ENCODE measurements around the gene LIX1. TPM values are rescaled to one million over a fixed set of nuclear protein-coding genes. Genes with fewer than 3 reads are reported as not detected.
"Not testable (repeated sequence)": the region's sequence is repeated elsewhere in the genome, so short reads cannot be mapped to it uniquely, and the experiment has no call there.

Gene LIX1
- total RNA-seq, 1 donor from 2014 or later, result 164 TPM

GRCh38 chr5:97183100-97183929 is 40.9 kb upstream of the LIX1 start, which contains the start of gene RIOK2:
RIOK2 (minus strand) TSS chr5:97183247; CDS start chr5:97183191, 56 bp downstream.
- Mint-ChIP-seq H3K27me3 (ENCODE audit: insufficient read depth, low read depth) (peaks cover 5% of the 10 kb centered on the region), H3K27ac (peak within 1 kb of the TSS; percentile 100), H3K4me1 (peaks cover 18% of the 10 kb centered on the region), H3K4me3 (peak within 1 kb of the TSS; percentile 96), H3K36me3 (peaks cover 18% of the 10 kb centered on the region), H3K9me3 (peaks cover 4% of the 10 kb centered on the region)
- no peak for TF ChIP-seq CTCF (IDR thresholded peaks at IDR 0.05)
- no peak for TF ChIP-seq EZH2 (IDR thresholded peaks at IDR 0.05)
- TF ChIP-seq EZH2phosphoT487 (IDR thresholded peaks at IDR 0.05), result no peak
- H3K79me2 ChIP-seq (ENCODE audit: low read depth), result peaks cover 43% of the 10 kb centered on the region
- H3K4me3 ChIP-seq, result peak within 1 kb of the TSS; percentile 94
- no peaks in the 10 kb centered on the region for H3K36me3 ChIP-seq
- peaks cover 9% of the 10 kb centered on the region for H3K4me1 ChIP-seq
- H3F3A ChIP-seq (ENCODE audit: low read depth), result no peaks in the 10 kb centered on the region
- H3K9ac ChIP-seq, result peak within 1 kb of the TSS; percentile 78
- H3K27me3 ChIP-seq, result peaks cover 7% of the 10 kb centered on the region
- H4K20me1 ChIP-seq (ENCODE audit: low read depth), result no peaks in the 10 kb centered on the region
- H3K9me3 ChIP-seq (ENCODE audit: low read depth), result no peaks in the 10 kb centered on the region
- peak; percentile 96 for DNase-seq (ENCODE audit: low spot score)
- H3K27ac ChIP-seq, result peak within 1 kb of the TSS; percentile 96
- peak within 1 kb of the TSS; percentile 99 for H3K4me2 ChIP-seq
- peak within 1 kb of the TSS; percentile 95 for H2AFZ ChIP-seq (replicated peaks)

GRCh38 chr5:97182571-97183099 is 40.2 kb upstream of the LIX1 start:
- Histone ChIP-seq H3K9ac (peak overlapping the region; percentile 78), H2AFZ (replicated peaks) (peak overlapping the region; percentile 95), H3K27me3 (peaks cover 7% of the 10 kb centered on the region), H3K4me1 (peaks cover 9% of the 10 kb centered on the region), H3K36me3 (peaks cover 3% of the 10 kb centered on the region), H3F3A (ENCODE audit: low read depth) (no peaks in the 10 kb centered on the region), H3K27ac (peak overlapping the region; percentile 96), H3K4me2 (peak overlapping the region; percentile 99), H3K9me3 (ENCODE audit: low read depth) (no peaks in the 10 kb centered on the region), H3K79me2 (ENCODE audit: low read depth) (peaks cover 43% of the 10 kb centered on the region), H3K4me3 (peak overlapping the region; percentile 94), H4K20me1 (ENCODE audit: low read depth) (no peaks in the 10 kb centered on the region)
- H3K27ac Mint-ChIP-seq, result peak overlapping the region; percentile 100
- peaks cover 5% of the 10 kb centered on the region for H3K27me3 Mint-ChIP-seq (ENCODE audit: insufficient read depth, low read depth)
- peak overlapping the region; percentile 96 for H3K4me3 Mint-ChIP-seq
- H3K36me3 Mint-ChIP-seq, result peaks cover 22% of the 10 kb centered on the region
- H3K4me1 Mint-ChIP-seq, result peaks cover 18% of the 10 kb centered on the region
- no peak for DNase-seq (ENCODE audit: low spot score)
- peaks cover 3% of the 10 kb centered on the region for H3K9me3 Mint-ChIP-seq
- TF ChIP-seq EZH2 (IDR thresholded peaks at IDR 0.05) (no peak), EZH2phosphoT487 (IDR thresholded peaks at IDR 0.05) (no peak), CTCF (IDR thresholded peaks at IDR 0.05) (no peak)

DNA sequence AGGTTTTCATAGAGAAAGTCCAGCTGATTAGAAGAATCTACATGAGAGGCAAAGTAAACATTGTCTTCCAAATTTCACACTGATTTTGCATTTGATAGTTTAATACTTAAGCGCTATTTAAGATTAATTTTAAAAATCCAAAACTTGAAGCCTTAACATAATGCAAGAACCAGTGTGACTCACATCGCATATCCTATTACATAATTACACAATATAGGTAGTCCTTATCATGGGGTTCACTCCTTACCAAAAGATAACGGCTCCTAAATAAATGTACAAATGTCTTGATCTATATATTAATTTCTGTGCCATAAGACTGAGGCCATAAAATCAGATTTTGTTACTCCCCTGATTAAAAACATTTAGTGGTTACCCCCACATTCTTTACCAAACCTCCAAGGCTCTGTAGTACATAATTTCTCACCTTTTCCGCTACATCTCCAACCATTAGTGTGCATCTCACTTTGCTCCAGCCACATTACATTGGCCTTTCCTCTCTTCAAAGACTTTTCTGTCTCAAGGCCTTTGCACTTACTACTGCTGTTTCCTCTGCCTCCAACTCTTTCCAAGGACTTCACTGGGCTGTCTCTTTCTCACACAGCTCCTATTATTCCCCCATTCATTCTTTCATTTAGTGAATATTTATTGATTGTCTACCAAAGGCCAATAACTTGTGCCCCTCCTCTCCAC is 39.6 kb upstream of the LIX1 start:
- peak overlapping the region; percentile 95 for H2AFZ ChIP-seq (replicated peaks)
- Mint-ChIP-seq H3K36me3 (peaks cover 23% of the 10 kb centered on the region), H3K4me1 (peaks cover 18% of the 10 kb centered on the region), H3K27ac (peak overlapping the region; percentile 4), H3K9me3 (peaks cover 3% of the 10 kb centered on the region), H3K4me3 (peak overlapping the region; percentile 96), H3K27me3 (ENCODE audit: insufficient read depth, low read depth) (peaks cover 5% of the 10 kb centered on the region)
- peaks cover 9% of the 10 kb centered on the region for H3K36me3 ChIP-seq
- H4K20me1 ChIP-seq (ENCODE audit: low read depth), result no peaks in the 10 kb centered on the region
- H3K9ac ChIP-seq, result peak overlapping the region; percentile 78
- TF ChIP-seq EZH2phosphoT487 (IDR thresholded peaks at IDR 0.05), result no peak
- no peak for TF ChIP-seq EZH2 (IDR thresholded peaks at IDR 0.05)
- TF ChIP-seq CTCF (IDR thresholded peaks at IDR 0.05), result no peak
- peaks cover 7% of the 10 kb centered on the region for H3K27me3 ChIP-seq
- no peaks in the 10 kb centered on the region for H3F3A ChIP-seq (ENCODE audit: low read depth)
- H3K4me3 ChIP-seq, result peak overlapping the region; percentile 94
- peaks cover 9% of the 10 kb centered on the region for H3K4me1 ChIP-seq
- no peak for DNase-seq (ENCODE audit: low spot score)
- no peak overlapping the region for H3K27ac ChIP-seq
- H3K9me3 ChIP-seq (ENCODE audit: low read depth), result no peaks in the 10 kb centered on the region
- H3K4me2 ChIP-seq, result peak overlapping the region; percentile 99
- peaks cover 43% of the 10 kb centered on the region for H3K79me2 ChIP-seq (ENCODE audit: low read depth)

DNA sequence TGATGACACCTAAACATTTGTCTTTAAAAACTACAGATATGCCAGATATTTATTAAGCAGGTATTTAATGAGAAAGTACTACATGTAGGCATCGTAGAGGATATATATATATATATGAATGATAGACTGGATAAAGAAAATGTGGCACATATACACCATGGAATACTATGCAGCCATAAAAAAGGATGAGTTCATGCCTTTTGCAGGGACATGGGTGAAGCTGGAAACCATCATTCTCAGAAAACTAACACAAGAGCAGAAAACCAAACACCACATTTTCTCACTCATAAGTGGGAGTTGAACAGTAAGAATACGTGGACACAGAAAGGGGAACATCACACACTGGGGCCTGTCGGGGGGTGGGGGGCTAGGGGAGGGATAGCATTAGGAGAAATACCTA is 37.0 kb upstream of the LIX1 start:
- H3K9me3 ChIP-seq (ENCODE audit: low read depth); H3K4me1 ChIP-seq; H3K27ac Mint-ChIP-seq; H3K4me3 ChIP-seq; H2AFZ ChIP-seq (replicated peaks); H3K27me3 ChIP-seq; H3K9me3 Mint-ChIP-seq; DNase-seq (ENCODE audit: low spot score); H3F3A ChIP-seq (ENCODE audit: low read depth); H3K27me3 Mint-ChIP-seq (ENCODE audit: insufficient read depth, low read depth); H3K9ac ChIP-seq; H3K4me2 ChIP-seq; H4K20me1 ChIP-seq (ENCODE audit: low read depth); H3K27ac ChIP-seq; H3K4me3 Mint-ChIP-seq: not testable (repeated sequence)
- peaks cover 43% of the 10 kb centered on the region for H3K79me2 ChIP-seq (ENCODE audit: low read depth)
- H3K36me3 Mint-ChIP-seq, result peaks cover 30% of the 10 kb centered on the region
- H3K4me1 Mint-ChIP-seq, result peaks cover 16% of the 10 kb centered on the region
- peaks cover 23% of the 10 kb centered on the region for H3K36me3 ChIP-seq
